Mononuclear cell (primary cell): ENCODE results near the gene KIAA0040. TPM values are rescaled to one million over a fixed set of nuclear protein-coding genes. Genes with fewer than 3 reads are reported as not detected.

ENCODE experiments used
- H3K27me3 ChIP-seq: 2 replicates; pipeline ENCODE4 v1.6.0; 2011; ENCODE audit warnings: low read length, control low read depth; ENCODE audit not compliant: insufficient read depth
- H3K4me1 ChIP-seq: 2 replicates; pipeline ENCODE4 v1.5.1; 2011; ENCODE audit warnings: mild to moderate bottlenecking, low read length, control low read depth; ENCODE audit not compliant: insufficient read depth
- H3K4me3 ChIP-seq: 2 replicates; pipeline ENCODE4 v1.5.1; 2011; ENCODE audit warnings: mild to moderate bottlenecking, low read length, moderate library complexity
- H3K9me3 ChIP-seq: 2 replicates; pipeline ENCODE4 v1.5.1; 2011; ENCODE audit warnings: low read depth, mild to moderate bottlenecking, control low read depth, low read length
- total RNA-seq: library from RNA; depleted of rRNA; stranded (reverse); fragments of >200 nt; gene quantifications from one replicate; pipeline ENCODE4 v1.2.3, GENCODE V29; 2012

The KIAA0040 gene
- 17.2 TPM for total RNA-seq

GRCh38 chr1:175192630-175193526, at the start of gene KIAA0040:
Gene KIAA0040, minus strand, starts transcription at chr1:175192776. Its CDS starts 31,763 bp downstream, at chr1:175161013.
- Histone ChIP-seq H3K4me3 (peak within 1 kb of the TSS; percentile 98), H3K9me3 (no peaks in the 10 kb centered on the region), H3K27me3 (no peaks in the 10 kb centered on the region), H3K4me1 (peaks cover 79% of the 10 kb centered on the region)

- no peaks in the 10 kb centered on the region for H3K27me3 ChIP-seq
- no peaks in the 10 kb centered on the region for H3K9me3 ChIP-seq
- H3K4me1 ChIP-seq = peaks cover 11% of the 10 kb centered on the region
- H3K4me3 ChIP-seq = no peak overlapping the region
Measured at GRCh38 chr1:175237389-175237788, 44.8 kb upstream of the KIAA0040 start.

- H3K4me3 ChIP-seq = no peak overlapping the region
- H3K4me1 ChIP-seq = peaks cover 16% of the 10 kb centered on the region
- H3K9me3 ChIP-seq = no peaks in the 10 kb centered on the region
- no peaks in the 10 kb centered on the region for H3K27me3 ChIP-seq
Measured at GRCh38 chr1:175234639-175235038, 42.1 kb upstream of the KIAA0040 start.

GRCh38 chr1:175232335-175232734, 39.8 kb upstream of the KIAA0040 start:
- no peak overlapping the region for H3K4me3 ChIP-seq
- no peaks in the 10 kb centered on the region for H3K9me3 ChIP-seq
- no peaks in the 10 kb centered on the region for H3K27me3 ChIP-seq
- peaks cover 16% of the 10 kb centered on the region for H3K4me1 ChIP-seq

- Histone ChIP-seq H3K27me3 (no peaks in the 10 kb centered on the region), H3K9me3 (no peaks in the 10 kb centered on the region), H3K4me1 (peaks cover 11% of the 10 kb centered on the region), H3K4me3 (no peak overlapping the region)
Measured at GRCh38 chr1:175225805-175226129, 33.2 kb upstream of the KIAA0040 start.

GRCh38 chr1:175222296-175222938, 29.8 kb upstream of the KIAA0040 start:
- Histone ChIP-seq H3K9me3 (no peaks in the 10 kb centered on the region), H3K4me1 (peaks cover 16% of the 10 kb centered on the region), H3K27me3 (no peaks in the 10 kb centered on the region), H3K4me3 (no peak overlapping the region)

GRCh38 chr1:175221557-175222175, 29.1 kb upstream of the KIAA0040 start:
- H3K4me1 ChIP-seq = peaks cover 16% of the 10 kb centered on the region
- no peak overlapping the region for H3K4me3 ChIP-seq
- H3K9me3 ChIP-seq = no peaks in the 10 kb centered on the region
- no peaks in the 10 kb centered on the region for H3K27me3 ChIP-seq

- peaks cover 16% of the 10 kb centered on the region for H3K4me1 ChIP-seq
- H3K4me3 ChIP-seq = no peak overlapping the region
- H3K9me3 ChIP-seq = no peaks in the 10 kb centered on the region
- H3K27me3 ChIP-seq = no peaks in the 10 kb centered on the region
Measured at GRCh38 chr1:175220853-175221556, 28.4 kb upstream of the KIAA0040 start.

- Histone ChIP-seq H3K4me1 (peaks cover 11% of the 10 kb centered on the region), H3K27me3 (no peaks in the 10 kb centered on the region), H3K9me3 (no peaks in the 10 kb centered on the region), H3K4me3 (no peak overlapping the region)
Measured at GRCh38 chr1:175219774-175220173, 27.2 kb upstream of the KIAA0040 start.

GRCh38 chr1:175218786-175219434, 26.3 kb upstream of the KIAA0040 start:
- Histone ChIP-seq H3K4me1 (peaks cover 10% of the 10 kb centered on the region), H3K4me3 (no peak overlapping the region), H3K9me3 (no peaks in the 10 kb centered on the region), H3K27me3 (no peaks in the 10 kb centered on the region)

- Histone ChIP-seq H3K9me3 (no peaks in the 10 kb centered on the region), H3K4me1 (peaks cover 10% of the 10 kb centered on the region), H3K27me3 (no peaks in the 10 kb centered on the region)
Measured at GRCh38 chr1:175217721-175218531, 25.4 kb upstream of the KIAA0040 start.

GRCh38 chr1:175216444-175216843, 23.9 kb upstream of the KIAA0040 start:
- H3K4me3 ChIP-seq = no peak overlapping the region
- H3K4me1 ChIP-seq = peaks cover 10% of the 10 kb centered on the region
- no peaks in the 10 kb centered on the region for H3K9me3 ChIP-seq

More at GRCh38 chr1:175217721-175218531, 25.4 kb upstream of the KIAA0040 start:
- no peak overlapping the region for H3K4me3 ChIP-seq

GRCh38 chr1:175211656-175212055, 19.1 kb upstream of the KIAA0040 start:
- no peaks in the 10 kb centered on the region for H3K9me3 ChIP-seq
- H3K4me3 ChIP-seq = no peak overlapping the region
- no peaks in the 10 kb centered on the region for H3K27me3 ChIP-seq
- peaks cover 32% of the 10 kb centered on the region for H3K4me1 ChIP-seq

More at GRCh38 chr1:175216444-175216843, 23.9 kb upstream of the KIAA0040 start:
- H3K27me3 ChIP-seq = no peaks in the 10 kb centered on the region

GRCh38 chr1:175210744-175211143, 18.2 kb upstream of the KIAA0040 start:
- H3K9me3 ChIP-seq = no peaks in the 10 kb centered on the region
- H3K27me3 ChIP-seq = no peaks in the 10 kb centered on the region
- H3K4me1 ChIP-seq = peaks cover 34% of the 10 kb centered on the region
- H3K4me3 ChIP-seq = no peak overlapping the region
